HL-60 (cell line): ENCODE data around the gene MTREX.

Experiments used
- POLR2AphosphoS5 ChIP-seq: IDR thresholded peaks from 2 replicates; pipeline ENCODE4 v1.6.1; 2012; ENCODE audit warnings: low read depth
- TF ChIP-seq, protein P1 (sequence below): IDR thresholded peaks from one replicate; pipeline ENCODE4 v1.5.1; 2011; ENCODE audit warnings: low read length, control low read depth, inconsistent platforms; ENCODE audit not compliant: insufficient read depth

DNA sequence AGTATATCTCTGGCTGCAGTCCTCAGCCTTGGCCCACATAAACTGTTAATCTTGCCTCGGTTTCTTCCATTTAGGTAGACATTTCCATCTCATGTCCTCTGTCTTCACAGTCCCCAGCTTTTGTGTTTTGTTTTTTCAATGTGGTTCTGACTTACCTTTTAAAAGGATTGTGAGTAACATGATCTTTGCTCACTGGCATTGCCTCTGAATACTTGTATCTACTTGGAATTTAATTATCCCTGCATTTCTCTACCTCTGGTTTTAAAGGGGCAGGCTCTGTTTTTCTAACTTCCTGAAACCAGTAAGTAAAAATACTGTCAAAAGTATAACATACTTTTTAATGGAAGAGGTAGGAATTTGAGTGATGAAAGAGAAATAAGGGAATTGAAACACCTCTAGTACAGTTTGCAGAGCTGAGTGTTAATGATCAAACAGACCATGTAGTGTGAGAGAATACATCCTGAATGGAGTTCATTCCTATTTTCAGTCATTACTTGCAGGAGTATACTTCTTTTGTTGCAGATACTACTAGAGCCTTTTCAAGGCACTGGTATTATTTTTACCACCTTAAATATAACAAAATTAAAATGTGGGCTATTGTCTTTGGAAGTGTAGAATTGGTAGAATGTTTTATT lies 62.6 kb downstream of the MTREX start:
- TF ChIP-seq, protein P1, sequence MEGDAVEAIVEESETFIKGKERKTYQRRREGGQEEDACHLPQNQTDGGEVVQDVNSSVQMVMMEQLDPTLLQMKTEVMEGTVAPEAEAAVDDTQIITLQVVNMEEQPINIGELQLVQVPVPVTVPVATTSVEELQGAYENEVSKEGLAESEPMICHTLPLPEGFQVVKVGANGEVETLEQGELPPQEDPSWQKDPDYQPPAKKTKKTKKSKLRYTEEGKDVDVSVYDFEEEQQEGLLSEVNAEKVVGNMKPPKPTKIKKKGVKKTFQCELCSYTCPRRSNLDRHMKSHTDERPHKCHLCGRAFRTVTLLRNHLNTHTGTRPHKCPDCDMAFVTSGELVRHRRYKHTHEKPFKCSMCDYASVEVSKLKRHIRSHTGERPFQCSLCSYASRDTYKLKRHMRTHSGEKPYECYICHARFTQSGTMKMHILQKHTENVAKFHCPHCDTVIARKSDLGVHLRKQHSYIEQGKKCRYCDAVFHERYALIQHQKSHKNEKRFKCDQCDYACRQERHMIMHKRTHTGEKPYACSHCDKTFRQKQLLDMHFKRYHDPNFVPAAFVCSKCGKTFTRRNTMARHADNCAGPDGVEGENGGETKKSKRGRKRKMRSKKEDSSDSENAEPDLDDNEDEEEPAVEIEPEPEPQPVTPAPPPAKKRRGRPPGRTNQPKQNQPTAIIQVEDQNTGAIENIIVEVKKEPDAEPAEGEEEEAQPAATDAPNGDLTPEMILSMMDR = no peak
- no peak for TF ChIP-seq POLR2AphosphoS5
